Omental fat pad (tissue), 4 donors: ENCODE results near the gene OR2D3. TPM values are rescaled to one million over a fixed set of nuclear protein-coding genes. Genes with fewer than 3 reads are reported as not detected.

Experiments
- ATAC-seq: fragments of 150-250 bp; one replicate; pipeline ENCODE4 v1.9.1; 2016; ENCODE audit warnings: mild to moderate bottlenecking, moderate library complexity; ENCODE audit not compliant: low FRiP score
- DNase-seq: peaks from one replicate; pipeline ENCODE4 v3.0.0-alpha.2; 2019; ENCODE audit warnings: low spot score
- CTCF ChIP-seq, 3 donors: fragments of 450-650 bp; IDR thresholded peaks; one replicate each; pipeline ENCODE4 v1.5.1; 2016 to 2017; ENCODE audit warnings: antibody characterized with exemption in 3 of 3, mild to moderate bottlenecking in 3 of 3, moderate library complexity in 2 of 3
- total RNA-seq, 4 donors: library from RNA; depleted of rRNA; stranded (reverse); fragments of >200 nt; gene quantifications; one replicate each; pipeline ENCODE4 v1.1.0, GENCODE V29; 2016

Gene OR2D3
- total RNA-seq, 4 donors from 2014 or later = not detected

DNA sequence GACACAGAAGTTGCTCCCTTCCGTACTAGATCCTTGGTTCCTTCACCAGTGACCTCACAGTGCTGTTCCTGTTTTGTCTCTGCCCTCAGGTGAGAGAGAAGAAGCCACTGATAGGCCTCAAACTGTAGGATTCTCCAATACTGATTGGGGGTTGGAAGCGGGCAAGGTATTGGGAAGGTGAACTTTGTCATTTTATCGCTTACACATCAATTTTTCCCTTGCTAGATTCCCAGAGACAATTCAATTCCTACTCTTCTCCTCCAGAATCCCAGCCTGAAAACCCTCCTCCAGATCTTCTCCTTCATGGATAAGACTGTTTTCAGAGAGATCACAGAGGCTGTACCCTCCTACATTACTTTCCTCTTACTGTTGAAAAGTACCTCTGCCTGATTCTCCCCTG is 9.4 kb upstream of the OR2D3 start:
- no peak for TF ChIP-seq CTCF (IDR thresholded peaks at IDR 0.05)
- DNase-seq (no peak), ATAC-seq (no peak)

DNA sequence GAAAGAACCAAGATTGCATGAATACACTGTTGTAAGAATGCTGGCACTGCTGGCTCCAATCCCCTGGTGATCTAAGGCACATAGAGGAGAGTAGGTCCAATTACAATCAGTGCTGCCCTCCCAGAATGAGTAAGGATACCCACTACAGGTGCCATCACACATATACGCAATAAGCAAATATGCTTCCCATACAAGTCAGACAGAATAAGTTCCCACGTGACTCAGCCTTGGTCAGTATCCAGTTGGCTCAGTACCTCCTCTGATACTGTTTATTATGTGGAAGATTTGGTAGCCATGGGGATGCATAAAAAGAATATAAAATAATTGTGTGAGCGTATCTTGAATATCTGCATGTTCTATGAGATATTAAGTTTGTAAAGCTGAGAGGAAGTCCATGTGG is 8.9 kb upstream of the OR2D3 start:
- ATAC-seq = peak; percentile 75
- TF ChIP-seq CTCF (IDR thresholded peaks at IDR 0.05) = no peak
- DNase-seq = no peak

DNA sequence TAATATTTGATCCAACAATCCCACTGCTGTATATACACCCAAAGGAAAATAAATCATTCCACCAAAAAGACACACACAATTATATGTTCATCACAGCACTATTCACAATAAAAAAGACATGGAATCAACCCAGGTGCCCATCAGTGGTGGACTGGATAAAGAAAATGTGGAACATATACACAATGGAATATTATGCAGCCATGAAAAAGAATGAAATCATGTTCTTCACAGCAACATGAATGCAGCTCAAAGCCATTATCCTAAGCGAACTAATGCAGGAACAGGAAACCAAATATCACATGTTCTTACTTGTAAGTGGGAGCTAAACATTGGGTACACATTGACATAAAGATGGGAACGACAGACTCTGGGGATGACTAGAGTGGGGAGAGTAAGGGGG is 1.1 kb upstream of the OR2D3 start:
- DNase-seq (no peak), ATAC-seq (no peak)

DNA sequence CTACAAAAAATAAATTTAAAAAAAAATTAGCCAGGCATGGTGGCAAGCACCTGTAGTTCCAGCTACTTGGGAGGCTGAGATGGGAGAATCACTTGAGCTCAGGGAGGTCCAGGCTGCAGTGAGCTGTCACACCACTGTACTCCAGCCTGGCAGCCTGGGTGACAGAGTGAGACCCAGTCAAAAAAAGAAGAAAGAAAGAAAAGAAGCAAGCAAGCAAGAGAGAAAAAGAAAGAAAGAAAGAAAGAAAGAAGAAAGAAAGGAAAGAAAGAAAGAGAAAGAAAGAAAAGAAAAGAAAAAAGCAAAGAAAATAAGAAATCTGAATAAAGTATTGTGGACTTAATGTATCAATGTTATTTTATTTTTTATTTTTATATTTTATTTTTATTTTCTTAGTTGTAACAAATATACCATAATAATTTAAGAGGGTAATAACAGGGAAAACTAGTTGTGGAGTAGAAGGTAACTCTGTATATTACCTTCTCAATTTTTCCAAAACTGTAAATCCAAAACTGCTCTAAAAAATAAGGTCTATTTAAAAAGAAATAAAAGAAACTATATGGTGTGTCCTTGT is 4.3 kb downstream of the OR2D3 start:
- DNase-seq (no peak), ATAC-seq (no peak)
- TF ChIP-seq CTCF (IDR thresholded peaks at IDR 0.05) = no peak

More for the DNA sequence above, 1.1 kb upstream of the OR2D3 start:
- no peak for TF ChIP-seq CTCF (IDR thresholded peaks at IDR 0.05)

GRCh38 chr11:6925636-6926207 is 4.9 kb downstream of the OR2D3 start:
- TF ChIP-seq CTCF (IDR thresholded peaks at IDR 0.05) = no peak
- DNase-seq = no peak
- ATAC-seq = peak; percentile 6

DNA sequence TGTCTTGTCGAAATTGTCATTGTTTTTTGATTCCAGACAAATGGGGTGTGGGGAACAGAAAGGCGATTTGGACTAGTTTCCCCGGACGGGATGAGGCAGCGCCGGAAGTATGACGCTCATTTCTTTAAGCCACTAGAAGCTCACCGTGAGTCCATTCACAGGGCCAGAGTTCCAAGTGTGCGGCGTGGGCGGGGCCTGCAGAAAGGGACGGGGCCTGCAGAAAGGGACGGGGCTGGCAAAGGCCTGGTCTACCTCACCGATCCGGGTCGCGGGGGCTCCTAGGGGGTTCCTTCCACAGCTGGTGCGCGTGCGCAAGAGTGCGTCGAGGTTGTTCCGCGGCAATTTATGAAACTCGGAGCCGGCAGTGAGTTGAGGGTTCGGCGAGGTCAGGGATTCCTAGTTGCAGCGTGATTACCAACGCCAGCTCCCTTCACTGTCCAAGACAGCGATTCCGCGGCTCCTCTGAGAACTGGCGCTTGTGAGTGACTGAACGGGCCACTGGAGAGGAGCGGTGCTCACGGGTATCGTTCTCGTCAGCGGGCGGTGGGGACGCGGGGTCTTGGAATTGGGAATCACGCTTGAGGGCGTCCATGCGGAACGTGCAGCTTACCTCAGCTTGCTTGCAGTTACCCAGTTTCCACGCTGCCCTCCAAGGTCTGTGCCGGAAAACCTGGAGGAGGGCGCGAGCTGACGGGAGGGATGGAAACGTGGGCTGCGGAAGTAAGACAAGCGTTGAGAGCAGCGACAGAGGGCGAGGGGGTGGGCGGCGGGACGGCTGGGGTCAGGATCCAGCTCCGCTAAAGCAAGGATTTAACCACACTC is 5.6 kb downstream of the OR2D3 start, which contains the start of gene ZNF215:
ZNF215 (plus strand) TSS at position 219 of the 822 bp plus-strand sequence. CDS start 5,847 bp downstream, outside the sequence.
- TF ChIP-seq CTCF (IDR thresholded peaks at IDR 0.05) = no peak
- peak; percentile 90 for ATAC-seq
- peak; percentile 61 for DNase-seq
